TTC549 (cell line): ENCODE data around the gene PXDN.
"Not testable (repeated sequence)": the region's sequence is repeated elsewhere in the genome, so short reads cannot be mapped to it uniquely, and the experiment has no call there.

Experiments used
- FAIRE-seq: peaks from 2 replicates; lab custom pipeline; 2012; peaks lifted over from hg19 to GRCh38; lab: Jason Lieb, UNC

Gene PXDN

GRCh38 chr2:1744446-1745170 is at the start of gene PXDN:
Gene PXDN (minus strand): TSS chr2:1744515. CDS start chr2:1744455, 60 bp downstream.
- FAIRE-seq: no peak

- FAIRE-seq: no peak
These were observed 49.6 kb upstream of the PXDN start for GRCh38 chr2:1793868-1794445.

- no peak for FAIRE-seq
These were observed 48.9 kb upstream of the PXDN start for GRCh38 chr2:1793001-1793867.

- no peak for FAIRE-seq
These were observed 47.5 kb upstream of the PXDN start for GRCh38 chr2:1791685-1792435.

- FAIRE-seq: no peak
These were observed 46.8 kb upstream of the PXDN start for GRCh38 chr2:1791006-1791605.

GRCh38 chr2:1790473-1790872 is 46.2 kb upstream of the PXDN start:
- FAIRE-seq: no peak

- no peak for FAIRE-seq
These were observed 45.3 kb upstream of the PXDN start for GRCh38 chr2:1789610-1790009.

- FAIRE-seq: no peak
These were observed 44.2 kb upstream of the PXDN start for GRCh38 chr2:1788478-1788959.

- no peak for FAIRE-seq
These were observed 43.6 kb upstream of the PXDN start for GRCh38 chr2:1787755-1788477.

GRCh38 chr2:1784986-1785617 is 40.8 kb upstream of the PXDN start:
- no peak for FAIRE-seq

GRCh38 chr2:1784087-1784486 is 39.8 kb upstream of the PXDN start:
- no peak for FAIRE-seq

- FAIRE-seq: no peak
These were observed 38.2 kb upstream of the PXDN start for GRCh38 chr2:1782514-1782913.

- FAIRE-seq: no peak
These were observed 37.2 kb upstream of the PXDN start for GRCh38 chr2:1781291-1782080.

- no peak for FAIRE-seq
These were observed 36.4 kb upstream of the PXDN start for GRCh38 chr2:1780693-1781092.

- not testable (repeated sequence) for FAIRE-seq
These were observed 35.7 kb upstream of the PXDN start for GRCh38 chr2:1780054-1780453.

GRCh38 chr2:1778566-1778965 is 34.3 kb upstream of the PXDN start:
- no peak for FAIRE-seq

- no peak for FAIRE-seq
These were observed 33.5 kb upstream of the PXDN start for GRCh38 chr2:1777781-1778180.

GRCh38 chr2:1777156-1777555 is 32.8 kb upstream of the PXDN start:
- FAIRE-seq: no peak

- FAIRE-seq: no peak
These were observed 31.3 kb upstream of the PXDN start for GRCh38 chr2:1775511-1776035.

GRCh38 chr2:1774929-1775328 is 30.6 kb upstream of the PXDN start:
- no peak for FAIRE-seq
